Breast epithelium (tissue), 4 donors: ENCODE data around the gene BRMS1L. TPM values are rescaled to one million over a fixed set of nuclear protein-coding genes. Genes with fewer than 3 reads are reported as not detected.

Experiments
- DNase-seq, 2 donors: peaks; one replicate each; pipeline ENCODE4 v3.0.0-alpha.2; 2019; ENCODE audit warnings: low spot score in 2 of 2
- H3K27ac ChIP-seq, 2 donors: fragments of 200-600 bp; sonication (generic) in 1 of 2; one replicate each; pipeline ENCODE4 v1.5.1; 2016 to 2019; ENCODE audit warnings: mild to moderate bottlenecking in 1 of 2
- H3K27me3 ChIP-seq, 2 donors: fragments of 200-600 bp; sonication (generic) in 1 of 2; one replicate each; pipeline versions ENCODE4 v1.5.1 to v1.6.0; 2017 to 2019; ENCODE audit warnings: control low read depth in 1 of 2, mild to moderate bottlenecking in 1 of 2
- H3K36me3 ChIP-seq: fragments of 200-600 bp; one replicate; pipeline ENCODE4 v1.5.1; 2019
- H3K4me1 ChIP-seq, 2 donors: fragments of 200-600 bp; sonication (generic); one replicate each; pipeline ENCODE4 v1.5.1; 2016 to 2019; ENCODE audit warnings: control low read depth in 1 of 2
- H3K4me3 ChIP-seq, 3 donors: fragments of 200-600 bp; sonication (generic); 1 replicate in 2 of 3; 2 replicates in 1 of 3; pipeline ENCODE4 v1.5.1; 2016 to 2019; ENCODE audit warnings: mild to moderate bottlenecking in 3 of 3, moderate library complexity in 2 of 3
- H3K9me3 ChIP-seq, 2 donors: fragments of 200-600 bp; sonication (generic) in 1 of 2; one replicate each; pipeline ENCODE4 v1.5.1; 2016 to 2019; ENCODE audit warnings: control low read depth in 1 of 2
- POLR2A ChIP-seq: fragments of 450-650 bp; IDR thresholded peaks from one replicate; pipeline ENCODE4 v1.6.1; 2016; ENCODE audit warnings: antibody characterized with exemption, mild to moderate bottlenecking, moderate library complexity
- POLR2AphosphoS5 ChIP-seq, 3 donors: sonication (generic); formaldehyde crosslinking; IDR thresholded peaks; one replicate each; pipeline ENCODE4 v1.6.1; 2017; ENCODE audit warnings: antibody characterized with exemption in 3 of 3
- intact Hi-C: fragments of 100-400 bp; cut with DNase I; formaldehyde crosslinking; loops from one replicate; pipeline ENCODE4 v1.15.1; 2023; ENCODE audit warnings: low total_unique reads
- total RNA-seq, 3 donors: library from RNA; depleted of rRNA; stranded (reverse); fragments of >200 nt; gene quantifications; one replicate each; pipeline ENCODE4 v1.1.0, GENCODE V29; 2016
- TF ChIP-seq, protein P1 (sequence below), 3 donors: fragments of 450-650 bp; IDR thresholded peaks; one replicate each; pipeline ENCODE4 v1.5.1; 2016 to 2017; ENCODE audit warnings: antibody characterized with exemption in 3 of 3, mild to moderate bottlenecking in 3 of 3, moderate library complexity in 3 of 3

Gene BRMS1L
- total RNA-seq, 3 donors from 2014 or later, result 5.9 to 9.1 (median 7.5) TPM

- Histone ChIP-seq H3K9me3 (peaks cover 4 to 13% of the 10 kb centered on the region in 2 donors), H3K36me3 (no peaks in the 10 kb centered on the region), H3K4me3 (no peak overlapping the region), H3K27me3 (no peaks in the 10 kb centered on the region), H3K27ac (no peak overlapping the region), H3K4me1 (no peaks in the 10 kb centered on the region)
- intact Hi-C loops, result no loop called here
- DNase-seq, result no peak
- TF ChIP-seq POLR2A (no peak), POLR2AphosphoS5 (IDR thresholded peaks at IDR 0.05) (no peak)
- TF ChIP-seq, protein P1, sequence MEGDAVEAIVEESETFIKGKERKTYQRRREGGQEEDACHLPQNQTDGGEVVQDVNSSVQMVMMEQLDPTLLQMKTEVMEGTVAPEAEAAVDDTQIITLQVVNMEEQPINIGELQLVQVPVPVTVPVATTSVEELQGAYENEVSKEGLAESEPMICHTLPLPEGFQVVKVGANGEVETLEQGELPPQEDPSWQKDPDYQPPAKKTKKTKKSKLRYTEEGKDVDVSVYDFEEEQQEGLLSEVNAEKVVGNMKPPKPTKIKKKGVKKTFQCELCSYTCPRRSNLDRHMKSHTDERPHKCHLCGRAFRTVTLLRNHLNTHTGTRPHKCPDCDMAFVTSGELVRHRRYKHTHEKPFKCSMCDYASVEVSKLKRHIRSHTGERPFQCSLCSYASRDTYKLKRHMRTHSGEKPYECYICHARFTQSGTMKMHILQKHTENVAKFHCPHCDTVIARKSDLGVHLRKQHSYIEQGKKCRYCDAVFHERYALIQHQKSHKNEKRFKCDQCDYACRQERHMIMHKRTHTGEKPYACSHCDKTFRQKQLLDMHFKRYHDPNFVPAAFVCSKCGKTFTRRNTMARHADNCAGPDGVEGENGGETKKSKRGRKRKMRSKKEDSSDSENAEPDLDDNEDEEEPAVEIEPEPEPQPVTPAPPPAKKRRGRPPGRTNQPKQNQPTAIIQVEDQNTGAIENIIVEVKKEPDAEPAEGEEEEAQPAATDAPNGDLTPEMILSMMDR (IDR thresholded peaks at IDR 0.05), result no peak
Measured at GRCh38 chr14:35897616-35898111, 71.5 kb downstream of the BRMS1L start.

GRCh38 chr14:35898217-35898775, 72.2 kb downstream of the BRMS1L start:
- Histone ChIP-seq H3K27me3 (no peaks in the 10 kb centered on the region), H3K4me3 (no peak overlapping the region), H3K27ac (no peak overlapping the region), H3K36me3 (no peaks in the 10 kb centered on the region), H3K4me1 (no peaks in the 10 kb centered on the region), H3K9me3 (peaks cover 4 to 13% of the 10 kb centered on the region in 2 donors)
- no peak for DNase-seq
- intact Hi-C loops, result no loop called here
- TF ChIP-seq POLR2AphosphoS5 (IDR thresholded peaks at IDR 0.05) (no peak), POLR2A (no peak)
- TF ChIP-seq, protein P1 (IDR thresholded peaks at IDR 0.05), result no peak

- TF ChIP-seq POLR2A (no peak), POLR2AphosphoS5 (IDR thresholded peaks at IDR 0.05) (no peak)
- TF ChIP-seq, protein P1 (IDR thresholded peaks at IDR 0.05), result no peak
- intact Hi-C loops, result no loop called here
- no peak overlapping the region for H3K27ac ChIP-seq
- DNase-seq, result no peak
- no peaks in the 10 kb centered on the region for H3K36me3 ChIP-seq
- H3K4me1 ChIP-seq, result no peaks in the 10 kb centered on the region
- H3K27me3 ChIP-seq, result no peaks in the 10 kb centered on the region
- peaks cover 0 to 13% of the 10 kb centered on the region in 2 donors for H3K9me3 ChIP-seq
- no peak overlapping the region for H3K4me3 ChIP-seq
Measured at GRCh38 chr14:35900741-35901140, 74.6 kb downstream of the BRMS1L start.

GRCh38 chr14:35909665-35910064, 83.5 kb downstream of the BRMS1L start:
- no peak for DNase-seq
- H3K4me1 ChIP-seq, result no peaks in the 10 kb centered on the region
- H3K27ac ChIP-seq, result no peak overlapping the region
- intact Hi-C loops, result no loop called here
- TF ChIP-seq, protein P1 (IDR thresholded peaks at IDR 0.05), result no peak
- no peak for TF ChIP-seq POLR2AphosphoS5 (IDR thresholded peaks at IDR 0.05)
- TF ChIP-seq POLR2A, result no peak
- no peaks in the 10 kb centered on the region for H3K9me3 ChIP-seq
- H3K36me3 ChIP-seq, result no peaks in the 10 kb centered on the region
- no peaks in the 10 kb centered on the region for H3K27me3 ChIP-seq
- no peak overlapping the region for H3K4me3 ChIP-seq

DNA sequence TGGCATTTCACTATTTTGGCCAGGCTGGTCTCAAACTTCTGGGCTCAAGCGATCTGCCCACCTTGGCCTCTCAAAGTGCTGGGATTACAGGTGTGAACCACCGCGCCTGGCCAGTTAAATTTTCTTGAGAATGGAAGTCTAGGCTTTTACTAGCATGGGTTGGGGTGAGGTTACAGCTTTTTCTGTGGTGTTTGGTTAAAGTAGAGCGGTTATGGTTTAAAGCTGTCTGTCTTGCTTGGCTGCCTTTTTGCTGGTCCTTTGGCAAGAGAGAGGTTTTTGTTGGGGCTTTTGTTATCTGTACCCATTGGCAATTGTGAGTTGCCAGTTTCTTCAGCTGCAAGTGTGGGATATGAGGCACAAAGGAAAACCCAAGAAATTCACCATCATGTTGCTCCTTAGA, 84.1 kb downstream of the BRMS1L start:
- no peak for DNase-seq
- H3K4me3 ChIP-seq, result no peak overlapping the region
- no peaks in the 10 kb centered on the region for H3K27me3 ChIP-seq
- no peaks in the 10 kb centered on the region for H3K4me1 ChIP-seq
- TF ChIP-seq, protein P1 (IDR thresholded peaks at IDR 0.05), result no peak
- TF ChIP-seq POLR2A, result no peak
- no peak for TF ChIP-seq POLR2AphosphoS5 (IDR thresholded peaks at IDR 0.05)
- no peak overlapping the region for H3K27ac ChIP-seq
- H3K36me3 ChIP-seq, result no peaks in the 10 kb centered on the region
- intact Hi-C loops, result no loop called here
- H3K9me3 ChIP-seq, result no peaks in the 10 kb centered on the region
